WTC11 (cell line): ENCODE data around the gene SREBF2. TPM values are rescaled to one million over a fixed set of nuclear protein-coding genes. Genes with fewer than 3 reads are reported as not detected.

Source experiments
- ATAC-seq: fragments of 200-7000 bp; cut with Tn5 transposase; 2 replicates; pipeline ENCODE4 v1.10.0; 2021; ENCODE audit warnings: mild to moderate bottlenecking, moderate library complexity
- CTCF ChIA-PET: fragments of 300-600 bp; sonication (Branson Sonifier 250); formaldehyde crosslinking; loops from one replicate; lab custom pipeline; 2021; ENCODE audit warnings: antibody characterized with exemption; lab: Charles Lee
- POLR2A ChIA-PET: fragments of 350-600 bp; sonication (Branson Sonifier 250); formaldehyde crosslinking; loops from one replicate; lab custom pipeline; 2021; ENCODE audit warnings: antibody characterized with exemption; lab: Charles Lee
- DNase-seq: peaks from one replicate; pipeline ENCODE4 v3.0.0; 2021; ENCODE audit warnings: low spot score
- H3K27ac Mint-ChIP-seq: 2 replicates; pipeline ENCODE4 v1.8.0; 2021; ENCODE audit warnings: mixed read lengths
- H3K27me3 Mint-ChIP-seq: 2 replicates; pipeline ENCODE4 v1.8.0; 2021; ENCODE audit warnings: low read depth, mild to moderate bottlenecking, moderate library complexity, mixed read lengths
- H3K36me3 Mint-ChIP-seq: 2 replicates; pipeline ENCODE4 v1.8.0; 2021; ENCODE audit warnings: mixed read lengths
- H3K4me1 Mint-ChIP-seq: 2 replicates; pipeline ENCODE4 v1.8.0; 2022; ENCODE audit warnings: mixed read lengths
- H3K4me3 Mint-ChIP-seq: 2 replicates; pipeline ENCODE4 v1.8.0; 2021; ENCODE audit warnings: mild to moderate bottlenecking, moderate library complexity, mixed read lengths
- H3K9me3 Mint-ChIP-seq: 2 replicates; pipeline ENCODE4 v1.8.0; 2021; ENCODE audit warnings: mixed read lengths
- ELF4 ChIP-seq: sonication (generic); formaldehyde crosslinking; IDR thresholded peaks from 2 replicates; pipeline ENCODE4 v1.8.1; 2022; ENCODE audit warnings: low read depth, mild to moderate bottlenecking, moderate library complexity, missing genetic modification reagents
- JAZF1 ChIP-seq: fragments of 250-450 bp; sonication (Bioruptor Pico); IDR thresholded peaks from 2 replicates; pipeline ENCODE4 v1.9.0; 2021; ENCODE audit warnings: moderate library complexity, mild to moderate bottlenecking, inconsistent platforms
- NFE2L1 ChIP-seq: sonication (generic); formaldehyde crosslinking; IDR thresholded peaks from 2 replicates; pipeline ENCODE4 v1.8.1; 2023; ENCODE audit warnings: missing genetic modification reagents
- NR3C1 ChIP-seq: sonication (generic); formaldehyde crosslinking; conservative IDR thresholded peaks from 2 replicates; pipeline ENCODE4 v1.8.1; 2023; ENCODE audit warnings: low read depth, mild to moderate bottlenecking, missing genetic modification reagents
- RELA ChIP-seq: sonication (generic); formaldehyde crosslinking; IDR thresholded peaks from 2 replicates; pipeline ENCODE4 v1.8.1; 2022; ENCODE audit warnings: missing genetic modification reagents, mild to moderate bottlenecking, borderline replicate concordance
- TEAD4 ChIP-seq: sonication (generic); formaldehyde crosslinking; IDR thresholded peaks from 2 replicates; pipeline ENCODE4 v1.8.0; 2022; ENCODE audit warnings: mild to moderate bottlenecking, missing genetic modification reagents
- ZBTB21 ChIP-seq: sonication (generic); formaldehyde crosslinking; IDR thresholded peaks from 2 replicates; pipeline ENCODE4 v1.8.1; 2023; ENCODE audit warnings: mild to moderate bottlenecking, missing genetic modification reagents, borderline replicate concordance
- ZNF138 ChIP-seq: sonication (generic); formaldehyde crosslinking; conservative IDR thresholded peaks from 2 replicates; pipeline ENCODE4 v1.8.1; 2022; ENCODE audit warnings: mild to moderate bottlenecking, moderate library complexity, missing genetic modification reagents
- ZNF396 ChIP-seq: fragments of 250-450 bp; sonication (Bioruptor Pico); IDR thresholded peaks from 2 replicates; pipeline ENCODE4 v1.8.0; 2021; ENCODE audit warnings: mild to moderate bottlenecking, moderate library complexity, borderline replicate concordance
- ZNF423 ChIP-seq: fragments of 250-450 bp; sonication (Bioruptor Pico); IDR thresholded peaks from 2 replicates; pipeline ENCODE4 v2.1.2; 2022; ENCODE audit warnings: mild to moderate bottlenecking, moderate library complexity
- total RNA-seq: library from RNA; stranded (reverse); gene quantifications from 3 replicates; pipeline ENCODE4 v1.2.3, GENCODE V29; 2021
- TF ChIP-seq, protein P1 (sequence below): sonication (generic); formaldehyde crosslinking; IDR thresholded peaks from 2 replicates; pipeline ENCODE4 v1.8.1; 2023; ENCODE audit warnings: mild to moderate bottlenecking, missing genetic modification reagents
- TF ChIP-seq, protein P2 (sequence below): sonication (generic); formaldehyde crosslinking; IDR thresholded peaks from 2 replicates; pipeline ENCODE4 v1.8.0; 2022; ENCODE audit warnings: mild to moderate bottlenecking, missing genetic modification reagents
- TF ChIP-seq, protein P3 (sequence below): sonication (generic); formaldehyde crosslinking; IDR thresholded peaks from 2 replicates; pipeline ENCODE4 v1.8.0; 2023; ENCODE audit warnings: missing genetic modification reagents, mild to moderate bottlenecking, borderline replicate concordance
- TF ChIP-seq, protein P4 (sequence below): sonication (generic); formaldehyde crosslinking; IDR thresholded peaks from 2 replicates; pipeline ENCODE4 v1.8.0; 2023; ENCODE audit warnings: missing genetic modification reagents
- TF ChIP-seq, protein P5 (sequence below): sonication (generic); formaldehyde crosslinking; IDR thresholded peaks from 2 replicates; pipeline ENCODE4 v1.8.1; 2022; ENCODE audit warnings: low read depth, missing genetic modification reagents, borderline replicate concordance

Gene SREBF2
- total RNA-seq, 1 experiment from 2014 or later, result 151 TPM

DNA sequence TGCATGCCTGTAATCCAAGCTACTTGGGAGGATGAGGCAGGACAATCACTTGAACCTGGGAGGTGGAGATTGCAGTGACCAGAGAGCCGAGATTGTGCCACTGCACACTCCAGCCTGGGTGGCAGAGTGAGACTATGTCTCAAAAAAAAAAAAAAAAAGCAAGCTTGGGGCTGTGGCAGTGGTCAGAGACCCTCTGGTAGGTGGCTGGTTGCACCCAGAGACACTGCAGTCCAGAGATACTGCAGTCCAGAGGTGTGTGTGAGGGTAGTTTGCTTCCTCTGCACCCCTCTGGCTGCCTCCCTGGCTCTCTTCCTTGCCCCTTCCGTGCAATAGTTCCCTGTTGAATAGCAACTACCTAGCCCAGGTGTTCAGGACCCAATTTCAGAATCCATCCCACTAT is 34.2 kb upstream of the SREBF2 start (continued):
- TF ChIP-seq JAZF1 (CRISPR knock-in tag), result no peak

DNA sequence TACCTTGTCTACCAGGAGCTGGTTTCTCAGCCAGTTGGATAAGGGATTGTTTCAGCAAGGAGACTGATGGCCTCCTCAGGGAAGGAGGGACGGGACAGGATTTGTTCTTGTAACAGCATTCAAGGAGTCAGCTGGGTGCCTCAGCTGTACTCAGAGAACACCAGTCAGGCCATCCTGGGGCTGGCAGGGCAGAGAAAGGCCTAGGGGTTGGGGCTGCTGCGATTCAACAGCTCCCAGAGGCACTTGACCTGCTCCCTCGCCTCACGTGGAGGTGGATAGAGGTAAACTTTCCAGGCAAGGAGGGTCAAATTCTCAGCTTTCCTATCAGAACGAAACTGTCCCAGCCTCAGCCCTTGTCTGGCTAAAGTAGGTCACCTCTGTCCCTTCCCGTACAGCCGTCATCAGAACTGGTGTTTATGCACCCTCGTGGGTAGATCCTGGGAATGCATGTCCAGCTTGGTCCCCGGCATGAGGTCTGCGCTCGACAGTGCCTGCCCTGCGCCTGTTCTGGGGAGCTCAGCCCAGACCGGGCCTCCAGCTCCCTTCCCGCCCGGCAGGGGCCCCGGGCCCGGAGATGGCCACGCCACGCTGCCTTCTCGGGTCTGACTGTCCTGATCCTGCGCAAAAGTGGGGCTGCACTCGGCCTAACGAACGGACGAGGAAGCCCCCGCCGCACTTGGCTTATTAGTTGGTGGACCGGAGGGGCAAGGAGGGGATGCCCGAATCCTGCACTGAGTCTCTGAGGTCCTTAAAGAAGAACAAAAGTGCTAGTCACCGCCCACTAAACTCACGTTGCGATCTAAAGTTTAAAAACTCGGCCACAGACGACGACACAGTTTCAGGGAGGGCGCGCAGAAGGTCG is 33.2 kb upstream of the SREBF2 start:
- no peaks in the 10 kb centered on the region for H3K9me3 Mint-ChIP-seq
- CTCF ChIA-PET, result interaction anchor here (0.6 to 3.2 kb wide), 18 partner anchors 18 to 313 kb away, joined by 3 to 76 read pairs (median 4); partner anchors contain the start of genes CENPM and MEI1
- H3K27ac Mint-ChIP-seq, result peak overlapping the region; percentile 93
- POLR2A ChIA-PET, result interaction anchor here (0.6 to 2.5 kb wide), 14 partner anchors 26 to 511 kb away, joined by 3 to 21 read pairs (median 4); partner anchors contain the start of genes SNU13, SREBF2 and TEF
- peaks cover 26% of the 10 kb centered on the region for H3K4me1 Mint-ChIP-seq
- peak; percentile 17 for ATAC-seq
- TF ChIP-seq NFE2L1 (CRISPR knock-in tag), result peak; percentile 10; the same call in 1 of the 2 replicates
- no peak for TF ChIP-seq ZNF396 (CRISPR knock-in tag)
- TF ChIP-seq, protein P1, sequence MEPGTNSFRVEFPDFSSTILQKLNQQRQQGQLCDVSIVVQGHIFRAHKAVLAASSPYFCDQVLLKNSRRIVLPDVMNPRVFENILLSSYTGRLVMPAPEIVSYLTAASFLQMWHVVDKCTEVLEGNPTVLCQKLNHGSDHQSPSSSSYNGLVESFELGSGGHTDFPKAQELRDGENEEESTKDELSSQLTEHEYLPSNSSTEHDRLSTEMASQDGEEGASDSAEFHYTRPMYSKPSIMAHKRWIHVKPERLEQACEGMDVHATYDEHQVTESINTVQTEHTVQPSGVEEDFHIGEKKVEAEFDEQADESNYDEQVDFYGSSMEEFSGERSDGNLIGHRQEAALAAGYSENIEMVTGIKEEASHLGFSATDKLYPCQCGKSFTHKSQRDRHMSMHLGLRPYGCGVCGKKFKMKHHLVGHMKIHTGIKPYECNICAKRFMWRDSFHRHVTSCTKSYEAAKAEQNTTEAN (CRISPR knock-in tag), result peak; percentile 28; the same call in 1 of the 2 replicates
- TF ChIP-seq, protein P2, sequence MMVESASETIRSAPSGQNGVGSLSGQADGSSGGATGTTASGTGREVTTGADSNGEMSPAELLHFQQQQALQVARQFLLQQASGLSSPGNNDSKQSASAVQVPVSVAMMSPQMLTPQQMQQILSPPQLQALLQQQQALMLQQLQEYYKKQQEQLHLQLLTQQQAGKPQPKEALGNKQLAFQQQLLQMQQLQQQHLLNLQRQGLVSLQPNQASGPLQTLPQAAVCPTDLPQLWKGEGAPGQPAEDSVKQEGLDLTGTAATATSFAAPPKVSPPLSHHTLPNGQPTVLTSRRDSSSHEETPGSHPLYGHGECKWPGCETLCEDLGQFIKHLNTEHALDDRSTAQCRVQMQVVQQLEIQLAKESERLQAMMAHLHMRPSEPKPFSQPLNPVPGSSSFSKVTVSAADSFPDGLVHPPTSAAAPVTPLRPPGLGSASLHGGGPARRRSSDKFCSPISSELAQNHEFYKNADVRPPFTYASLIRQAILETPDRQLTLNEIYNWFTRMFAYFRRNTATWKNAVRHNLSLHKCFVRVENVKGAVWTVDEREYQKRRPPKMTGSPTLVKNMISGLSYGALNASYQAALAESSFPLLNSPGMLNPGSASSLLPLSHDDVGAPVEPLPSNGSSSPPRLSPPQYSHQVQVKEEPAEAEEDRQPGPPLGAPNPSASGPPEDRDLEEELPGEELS (CRISPR knock-in tag), result no peak
- TF ChIP-seq, protein P3, sequence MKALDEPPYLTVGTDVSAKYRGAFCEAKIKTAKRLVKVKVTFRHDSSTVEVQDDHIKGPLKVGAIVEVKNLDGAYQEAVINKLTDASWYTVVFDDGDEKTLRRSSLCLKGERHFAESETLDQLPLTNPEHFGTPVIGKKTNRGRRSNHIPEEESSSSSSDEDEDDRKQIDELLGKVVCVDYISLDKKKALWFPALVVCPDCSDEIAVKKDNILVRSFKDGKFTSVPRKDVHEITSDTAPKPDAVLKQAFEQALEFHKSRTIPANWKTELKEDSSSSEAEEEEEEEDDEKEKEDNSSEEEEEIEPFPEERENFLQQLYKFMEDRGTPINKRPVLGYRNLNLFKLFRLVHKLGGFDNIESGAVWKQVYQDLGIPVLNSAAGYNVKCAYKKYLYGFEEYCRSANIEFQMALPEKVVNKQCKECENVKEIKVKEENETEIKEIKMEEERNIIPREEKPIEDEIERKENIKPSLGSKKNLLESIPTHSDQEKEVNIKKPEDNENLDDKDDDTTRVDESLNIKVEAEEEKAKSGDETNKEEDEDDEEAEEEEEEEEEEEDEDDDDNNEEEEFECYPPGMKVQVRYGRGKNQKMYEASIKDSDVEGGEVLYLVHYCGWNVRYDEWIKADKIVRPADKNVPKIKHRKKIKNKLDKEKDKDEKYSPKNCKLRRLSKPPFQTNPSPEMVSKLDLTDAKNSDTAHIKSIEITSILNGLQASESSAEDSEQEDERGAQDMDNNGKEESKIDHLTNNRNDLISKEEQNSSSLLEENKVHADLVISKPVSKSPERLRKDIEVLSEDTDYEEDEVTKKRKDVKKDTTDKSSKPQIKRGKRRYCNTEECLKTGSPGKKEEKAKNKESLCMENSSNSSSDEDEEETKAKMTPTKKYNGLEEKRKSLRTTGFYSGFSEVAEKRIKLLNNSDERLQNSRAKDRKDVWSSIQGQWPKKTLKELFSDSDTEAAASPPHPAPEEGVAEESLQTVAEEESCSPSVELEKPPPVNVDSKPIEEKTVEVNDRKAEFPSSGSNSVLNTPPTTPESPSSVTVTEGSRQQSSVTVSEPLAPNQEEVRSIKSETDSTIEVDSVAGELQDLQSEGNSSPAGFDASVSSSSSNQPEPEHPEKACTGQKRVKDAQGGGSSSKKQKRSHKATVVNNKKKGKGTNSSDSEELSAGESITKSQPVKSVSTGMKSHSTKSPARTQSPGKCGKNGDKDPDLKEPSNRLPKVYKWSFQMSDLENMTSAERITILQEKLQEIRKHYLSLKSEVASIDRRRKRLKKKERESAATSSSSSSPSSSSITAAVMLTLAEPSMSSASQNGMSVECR (CRISPR knock-in tag), result no peak
- TF ChIP-seq RELA (CRISPR knock-in tag), result no peak
- TF ChIP-seq, protein P4, sequence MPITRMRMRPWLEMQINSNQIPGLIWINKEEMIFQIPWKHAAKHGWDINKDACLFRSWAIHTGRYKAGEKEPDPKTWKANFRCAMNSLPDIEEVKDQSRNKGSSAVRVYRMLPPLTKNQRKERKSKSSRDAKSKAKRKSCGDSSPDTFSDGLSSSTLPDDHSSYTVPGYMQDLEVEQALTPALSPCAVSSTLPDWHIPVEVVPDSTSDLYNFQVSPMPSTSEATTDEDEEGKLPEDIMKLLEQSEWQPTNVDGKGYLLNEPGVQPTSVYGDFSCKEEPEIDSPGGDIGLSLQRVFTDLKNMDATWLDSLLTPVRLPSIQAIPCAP (CRISPR knock-in tag), result 0 out of 2 replicates have a peak, but pooled peaks have one; percentile 28
- peak overlapping the region; percentile 96 for H3K4me3 Mint-ChIP-seq
- peaks cover 7% of the 10 kb centered on the region for H3K36me3 Mint-ChIP-seq
- DNase-seq, result peak; percentile 31
- no peaks in the 10 kb centered on the region for H3K27me3 Mint-ChIP-seq

DNA sequence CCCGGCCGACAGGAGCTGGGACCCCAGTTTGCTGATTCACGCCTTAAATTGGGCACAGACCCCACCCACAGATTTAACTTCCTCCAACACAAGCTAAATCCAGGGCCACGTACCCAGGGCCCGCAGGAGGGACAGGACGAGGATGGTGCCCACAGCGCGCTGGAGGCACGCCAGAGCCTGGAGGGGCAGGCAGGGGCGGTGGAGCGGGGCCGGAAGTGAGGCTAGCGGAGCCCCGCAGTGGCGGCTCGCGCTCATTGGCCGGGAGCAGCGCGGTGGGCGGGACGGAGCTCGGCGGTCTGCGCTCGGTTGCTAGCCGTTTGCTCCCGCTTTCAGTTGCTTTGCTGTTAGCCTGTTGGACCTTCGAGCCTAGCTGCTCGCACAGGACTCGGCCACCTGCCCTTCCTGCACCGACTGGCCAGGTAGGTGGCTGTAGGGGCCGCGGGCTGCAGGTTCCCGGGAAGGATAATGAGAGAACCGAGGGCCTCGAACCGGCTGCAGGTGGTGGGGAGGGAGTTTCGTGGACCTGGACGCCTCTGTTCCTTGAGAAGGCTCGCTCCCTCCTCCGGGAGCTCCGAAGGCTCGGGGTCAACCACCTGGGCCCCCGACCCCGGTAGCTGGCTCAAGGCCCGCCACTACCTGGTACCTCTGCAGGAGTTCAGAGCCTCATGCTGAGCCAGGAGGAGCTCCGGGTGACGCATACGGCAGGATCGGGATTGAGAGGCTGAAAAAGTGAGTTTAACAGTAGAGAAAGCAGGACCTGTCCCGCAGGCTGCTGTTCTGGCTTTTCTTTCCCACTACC is 32.4 kb upstream of the SREBF2 start, which contains the start of gene CCDC134:
TSS of gene CCDC134 (plus strand) at position 332 of the 799 bp plus-strand sequence. CDS start 8,212 bp downstream, outside the sequence.
- peak within 1 kb of the TSS; percentile 98 for H3K27ac Mint-ChIP-seq
- H3K9me3 Mint-ChIP-seq, result no peaks in the 10 kb centered on the region
- H3K36me3 Mint-ChIP-seq, result peaks cover 7% of the 10 kb centered on the region
- peak within 1 kb of the TSS; percentile 96 for H3K4me3 Mint-ChIP-seq
- DNase-seq (peak; percentile 91), ATAC-seq (peak; percentile 95)
- H3K27me3 Mint-ChIP-seq, result no peaks in the 10 kb centered on the region
- peaks cover 30% of the 10 kb centered on the region for H3K4me1 Mint-ChIP-seq
- ChIA-PET POLR2A (interaction anchor here (0.6 to 2.5 kb wide), 15 partner anchors 22 to 419 kb away, joined by 3 to 21 read pairs (median 5); partner anchors contain the start of genes CENPM, SREBF2 and TEF), CTCF (interaction anchor here (0.6 to 3.2 kb wide), 19 partner anchors 20 to 291 kb away, joined by 3 to 76 read pairs (median 4); partner anchors contain the start of genes CENPM, MEI1 and NDUFA6)
- TF ChIP-seq ZBTB21 (CRISPR knock-in tag), result peak; percentile 92
- TF ChIP-seq, protein P5, sequence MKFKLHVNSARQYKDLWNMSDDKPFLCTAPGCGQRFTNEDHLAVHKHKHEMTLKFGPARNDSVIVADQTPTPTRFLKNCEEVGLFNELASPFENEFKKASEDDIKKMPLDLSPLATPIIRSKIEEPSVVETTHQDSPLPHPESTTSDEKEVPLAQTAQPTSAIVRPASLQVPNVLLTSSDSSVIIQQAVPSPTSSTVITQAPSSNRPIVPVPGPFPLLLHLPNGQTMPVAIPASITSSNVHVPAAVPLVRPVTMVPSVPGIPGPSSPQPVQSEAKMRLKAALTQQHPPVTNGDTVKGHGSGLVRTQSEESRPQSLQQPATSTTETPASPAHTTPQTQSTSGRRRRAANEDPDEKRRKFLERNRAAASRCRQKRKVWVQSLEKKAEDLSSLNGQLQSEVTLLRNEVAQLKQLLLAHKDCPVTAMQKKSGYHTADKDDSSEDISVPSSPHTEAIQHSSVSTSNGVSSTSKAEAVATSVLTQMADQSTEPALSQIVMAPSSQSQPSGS (CRISPR knock-in tag), result no peak
- no peak for TF ChIP-seq ZNF138
- TF ChIP-seq NR3C1, result no peak
- 0 out of 2 replicates have a peak, but pooled peaks have one; percentile 35 for TF ChIP-seq ELF4 (CRISPR knock-in tag)
- TF ChIP-seq, protein P2 (CRISPR knock-in tag), result peak; percentile 76
- TF ChIP-seq TEAD4 (CRISPR knock-in tag), result no peak
- no peak for TF ChIP-seq ZNF423 (CRISPR knock-in tag)
